ENCODE measurements around the gene POLR2C.

POLR2C gene

DNA sequence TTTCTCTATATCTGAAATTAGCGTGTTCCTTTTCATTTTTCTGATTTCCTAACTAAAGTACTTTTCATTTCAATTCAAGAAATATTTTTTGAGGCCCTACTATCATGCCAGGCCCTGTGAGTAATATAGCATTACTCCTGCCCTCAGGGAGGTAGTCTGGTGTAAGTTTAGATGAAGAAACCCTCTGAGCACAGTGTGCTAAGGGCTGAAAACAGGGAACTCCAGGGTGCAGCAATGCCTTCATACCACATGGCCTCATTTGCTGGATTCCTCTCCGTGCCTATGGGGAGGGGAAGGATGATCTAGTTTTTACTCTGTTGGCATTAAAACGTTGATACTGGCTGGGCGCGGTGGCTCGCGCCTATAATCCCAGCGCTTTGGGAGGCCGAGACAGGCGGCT, 10.5 kb upstream of the POLR2C start:
- DNase-seq, result no peak

DNA sequence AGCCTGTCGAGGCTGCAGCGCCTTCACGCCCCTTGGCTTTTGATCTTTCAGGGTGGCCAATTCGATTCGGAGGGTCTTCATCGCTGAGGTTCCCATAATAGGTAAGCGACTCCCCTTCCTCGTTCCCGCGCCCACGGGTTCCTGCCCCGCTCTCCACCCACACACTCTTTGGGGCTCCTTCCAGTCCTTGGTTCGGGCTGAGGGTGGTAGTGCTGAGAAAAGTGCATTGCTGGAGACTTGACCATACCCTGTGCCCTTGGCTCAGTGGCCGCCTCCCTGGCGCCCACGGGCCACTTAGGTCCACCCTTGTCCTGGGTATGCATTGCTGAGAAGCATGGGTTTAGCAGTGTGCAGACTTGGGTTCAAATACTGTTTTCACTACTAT, 491 bp downstream of the POLR2C start:
- no peak for DNase-seq

DNA sequence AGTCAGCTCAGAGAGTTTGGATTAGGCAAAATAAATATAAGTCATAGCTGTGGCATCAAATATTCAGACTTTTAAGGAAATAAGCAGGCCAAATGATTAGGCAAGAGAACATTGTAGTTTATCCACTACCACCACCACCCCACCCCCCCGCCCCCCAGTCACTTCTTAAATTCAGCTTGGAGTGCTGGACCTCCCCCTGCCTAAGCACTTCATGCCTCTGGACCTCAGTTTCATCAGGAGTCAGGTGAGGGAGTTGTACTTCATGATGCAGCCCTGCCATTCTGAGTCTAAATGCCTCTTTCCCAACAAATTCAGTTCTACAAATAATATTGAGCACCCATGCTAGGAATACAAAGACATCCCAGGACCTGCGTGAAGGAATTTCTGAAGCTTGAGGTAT, 2.0 kb downstream of the POLR2C start:
- DNase-seq, result no peak

DNA sequence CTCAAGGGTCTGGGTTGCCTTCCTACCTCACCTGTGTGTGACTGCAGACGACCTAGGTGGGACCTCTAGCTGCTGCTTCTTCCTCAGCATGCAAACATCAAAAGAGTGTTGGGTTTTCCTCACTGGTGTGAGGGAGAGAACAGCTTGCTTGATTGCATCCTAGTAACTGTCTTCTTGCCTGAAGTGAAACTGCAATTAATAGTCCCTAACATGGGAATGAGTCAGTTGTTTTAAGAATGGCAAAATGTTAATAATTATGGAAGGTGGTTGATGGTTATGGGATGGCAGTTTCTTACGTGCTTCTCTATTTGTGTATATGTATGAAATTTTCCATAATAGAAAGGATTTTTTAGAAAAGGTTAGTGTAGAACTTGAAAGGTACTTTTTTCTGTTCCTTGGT, 5.9 kb downstream of the POLR2C start:
- DNase-seq, result no peak

DNA sequence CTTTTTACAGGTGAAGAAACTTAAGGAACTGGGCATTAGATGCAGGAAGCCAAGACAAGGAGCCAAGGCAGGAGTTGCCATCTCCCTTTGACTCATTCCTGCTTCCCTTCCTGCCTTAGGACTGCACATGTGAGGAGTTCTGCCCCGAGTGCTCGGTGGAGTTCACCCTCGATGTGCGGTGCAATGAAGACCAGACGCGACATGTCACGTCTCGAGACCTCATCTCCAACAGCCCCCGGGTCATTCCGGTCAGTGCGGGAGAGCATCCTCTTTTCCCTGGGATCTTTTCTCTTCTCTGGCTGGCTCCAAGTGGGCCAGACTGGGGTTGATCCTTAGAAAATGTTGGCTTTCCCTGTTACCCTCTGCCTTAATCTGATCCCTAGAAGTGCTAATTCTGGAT, 6.6 kb downstream of the POLR2C start:
- no peak for DNase-seq

DNA sequence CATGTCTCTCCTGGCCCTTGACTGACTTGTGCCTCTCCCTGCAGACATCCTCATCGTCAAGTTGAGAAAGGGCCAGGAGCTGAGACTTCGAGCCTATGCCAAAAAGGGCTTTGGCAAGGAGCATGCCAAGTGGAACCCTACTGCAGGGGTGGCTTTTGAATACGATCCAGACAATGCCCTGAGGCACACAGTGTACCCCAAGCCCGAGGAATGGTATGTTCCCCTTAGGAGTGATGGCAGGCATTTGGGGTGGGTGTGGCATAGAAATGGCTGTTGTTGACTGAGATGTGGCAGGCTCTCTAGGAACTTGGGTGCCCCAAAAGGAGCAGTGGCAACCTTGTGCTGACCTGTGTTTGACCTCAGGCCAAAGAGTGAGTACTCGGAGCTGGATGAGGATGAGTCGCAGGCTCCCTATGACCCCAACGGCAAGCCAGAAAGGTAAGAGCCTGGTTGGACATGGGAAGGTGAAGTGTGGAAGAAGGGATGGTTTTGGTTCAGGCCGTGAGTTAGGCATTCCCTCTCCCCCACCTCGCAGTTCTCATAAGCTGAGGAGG, 7.5 kb downstream of the POLR2C start:
- DNase-seq, result no peak

DNA sequence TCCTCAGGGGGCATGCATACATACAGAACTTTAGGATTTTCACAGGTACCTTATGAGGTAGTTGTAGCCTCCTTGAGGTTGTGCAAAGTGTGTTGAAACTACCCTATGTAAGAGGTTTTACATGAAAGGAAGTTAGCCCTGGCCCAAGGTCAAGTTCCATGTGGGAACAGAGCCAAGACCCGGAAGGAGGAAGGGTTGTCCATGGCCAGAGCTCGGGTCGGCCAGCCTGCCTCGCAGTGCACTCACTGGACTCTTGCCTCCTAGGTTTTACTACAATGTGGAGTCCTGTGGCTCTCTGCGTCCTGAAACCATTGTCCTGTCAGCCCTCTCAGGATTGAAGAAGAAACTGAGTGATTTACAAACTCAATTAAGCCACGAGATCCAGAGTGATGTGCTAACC, 8.2 kb downstream of the POLR2C start:
- DNase-seq, result no peak

DNA sequence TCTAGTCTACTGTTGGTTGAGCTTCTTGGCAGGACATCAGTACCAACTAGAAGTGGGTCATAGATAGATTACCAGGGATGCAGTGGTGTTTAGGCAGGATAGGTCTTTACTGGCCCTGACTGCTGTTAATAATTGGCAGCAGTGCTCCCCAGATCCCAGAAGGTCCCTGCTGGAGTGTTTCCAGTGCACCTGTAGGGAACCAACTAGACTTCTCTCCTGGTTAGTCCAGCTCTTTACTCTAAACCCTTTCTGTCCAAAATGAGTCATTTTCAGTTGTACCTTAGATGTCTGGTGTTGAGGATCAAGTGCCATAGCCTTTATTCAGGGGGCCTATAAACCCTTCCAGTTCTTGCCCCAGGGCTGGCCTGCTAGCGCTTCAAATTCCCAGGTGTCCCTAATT, 8.7 kb downstream of the POLR2C start:
- DNase-seq, result no peak

DNA sequence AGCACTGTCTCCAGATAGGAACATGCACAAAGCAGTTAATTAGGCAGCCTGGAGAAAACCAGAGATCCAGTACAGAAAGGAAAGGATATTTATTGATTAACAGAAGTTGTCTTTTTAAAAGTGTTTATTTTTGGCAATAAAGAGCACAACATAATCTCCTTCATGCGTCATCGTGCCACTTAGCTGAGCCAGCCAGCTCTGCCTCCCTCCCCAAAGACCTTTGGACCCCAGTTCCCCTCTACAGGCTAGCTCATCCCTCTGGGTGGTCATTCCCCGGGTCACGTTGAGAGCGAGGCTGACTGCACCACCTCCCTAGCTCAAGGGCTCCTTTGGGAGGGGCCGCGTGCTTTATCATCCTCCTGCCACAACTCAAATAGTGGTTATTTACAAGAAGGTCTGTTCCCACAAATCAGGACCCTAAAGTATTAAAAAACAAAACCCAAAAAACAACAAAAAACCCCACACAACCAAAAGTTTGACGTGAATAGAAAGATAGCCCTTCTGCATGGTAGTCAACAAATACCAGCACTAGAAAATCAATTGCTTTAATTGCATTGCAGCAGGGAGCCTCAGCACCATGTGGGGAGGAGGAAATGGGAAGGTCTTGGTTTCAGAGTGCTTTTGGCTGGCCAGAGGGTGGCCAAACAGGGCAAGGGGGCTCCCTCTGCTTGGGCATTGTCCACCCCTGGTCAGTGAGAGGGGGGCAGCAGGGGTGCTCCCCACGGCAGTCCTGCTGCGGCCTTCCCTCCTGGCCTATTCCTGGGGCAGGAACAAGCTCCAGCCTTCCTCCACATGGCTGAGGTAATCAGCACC, 9.6 kb downstream of the POLR2C start:
- DNase-seq, result no peak

DNA sequence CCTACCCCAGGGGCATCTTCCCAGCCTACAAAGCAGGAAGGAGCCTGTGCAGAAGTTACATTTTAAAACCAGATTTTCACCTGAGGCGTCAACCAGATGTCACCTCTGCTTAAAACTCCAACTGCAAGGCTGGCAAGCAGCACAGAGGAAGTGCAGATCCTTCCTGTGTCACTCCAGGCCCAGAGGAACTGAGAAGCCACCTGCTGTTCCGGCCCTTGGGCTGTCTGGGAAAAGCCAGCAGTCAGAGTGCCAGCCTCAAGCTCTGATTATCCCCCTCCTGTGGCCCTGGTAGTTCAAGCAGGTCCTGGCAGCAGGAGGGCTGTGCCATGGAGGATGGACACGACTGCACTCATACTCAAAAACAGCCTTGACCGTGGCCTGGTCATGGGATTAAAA, 10.2 kb downstream of the POLR2C start:
- DNase-seq, result no peak

DNA sequence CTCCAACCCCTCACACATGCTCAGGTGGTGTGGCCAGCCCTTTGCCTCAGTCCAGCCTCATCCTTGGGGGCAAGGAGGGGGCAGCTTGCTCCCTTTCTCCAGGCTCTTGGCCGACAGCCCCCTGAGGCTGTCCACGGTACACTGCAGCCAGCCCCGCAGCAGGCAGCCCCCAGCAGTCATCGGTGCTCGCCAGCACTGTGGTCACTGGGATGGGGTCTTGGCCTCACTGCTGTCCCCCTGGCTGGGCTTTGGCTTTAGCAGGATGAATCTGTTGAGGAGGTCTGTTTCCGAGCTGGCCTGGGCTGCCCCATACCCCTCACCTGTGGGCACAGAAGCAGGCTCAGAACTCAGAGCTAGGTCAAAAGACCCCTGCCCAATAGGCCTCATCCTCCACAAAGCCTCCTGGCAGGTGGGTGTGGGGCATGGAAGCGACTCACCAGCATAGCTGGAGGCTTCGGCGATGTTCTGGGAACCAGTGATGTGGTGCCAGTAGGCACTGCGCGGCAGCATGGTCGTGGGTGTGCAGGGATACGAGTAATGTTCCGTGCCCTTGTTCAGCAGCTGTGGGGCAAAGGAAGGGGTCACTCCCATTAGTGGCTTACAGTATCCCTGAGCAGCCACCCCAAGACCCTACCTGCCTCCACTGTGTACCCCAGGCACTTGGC, 10.8 kb downstream of the POLR2C start:
- DNase-seq, result no peak

DNA sequence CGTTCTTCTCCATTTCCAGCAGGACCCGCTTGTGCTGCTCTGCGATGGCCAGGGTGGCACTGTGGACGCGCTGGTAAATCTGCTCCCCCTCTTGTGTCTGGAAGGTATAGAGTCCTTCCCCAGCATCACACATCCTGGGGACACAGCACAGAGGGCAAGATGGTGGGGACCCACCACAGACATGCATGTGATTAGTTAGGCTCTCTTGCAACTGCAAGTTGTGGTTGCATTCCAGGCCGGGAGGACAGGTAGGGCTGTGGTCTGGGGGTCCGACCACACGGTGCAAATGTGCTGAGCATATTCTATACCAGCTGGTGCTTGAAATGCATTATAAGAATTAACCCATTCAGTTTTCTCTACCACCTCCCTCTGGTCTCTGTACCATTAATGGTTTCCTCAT, 11.4 kb downstream of the POLR2C start:
- DNase-seq, result no peak

DNA sequence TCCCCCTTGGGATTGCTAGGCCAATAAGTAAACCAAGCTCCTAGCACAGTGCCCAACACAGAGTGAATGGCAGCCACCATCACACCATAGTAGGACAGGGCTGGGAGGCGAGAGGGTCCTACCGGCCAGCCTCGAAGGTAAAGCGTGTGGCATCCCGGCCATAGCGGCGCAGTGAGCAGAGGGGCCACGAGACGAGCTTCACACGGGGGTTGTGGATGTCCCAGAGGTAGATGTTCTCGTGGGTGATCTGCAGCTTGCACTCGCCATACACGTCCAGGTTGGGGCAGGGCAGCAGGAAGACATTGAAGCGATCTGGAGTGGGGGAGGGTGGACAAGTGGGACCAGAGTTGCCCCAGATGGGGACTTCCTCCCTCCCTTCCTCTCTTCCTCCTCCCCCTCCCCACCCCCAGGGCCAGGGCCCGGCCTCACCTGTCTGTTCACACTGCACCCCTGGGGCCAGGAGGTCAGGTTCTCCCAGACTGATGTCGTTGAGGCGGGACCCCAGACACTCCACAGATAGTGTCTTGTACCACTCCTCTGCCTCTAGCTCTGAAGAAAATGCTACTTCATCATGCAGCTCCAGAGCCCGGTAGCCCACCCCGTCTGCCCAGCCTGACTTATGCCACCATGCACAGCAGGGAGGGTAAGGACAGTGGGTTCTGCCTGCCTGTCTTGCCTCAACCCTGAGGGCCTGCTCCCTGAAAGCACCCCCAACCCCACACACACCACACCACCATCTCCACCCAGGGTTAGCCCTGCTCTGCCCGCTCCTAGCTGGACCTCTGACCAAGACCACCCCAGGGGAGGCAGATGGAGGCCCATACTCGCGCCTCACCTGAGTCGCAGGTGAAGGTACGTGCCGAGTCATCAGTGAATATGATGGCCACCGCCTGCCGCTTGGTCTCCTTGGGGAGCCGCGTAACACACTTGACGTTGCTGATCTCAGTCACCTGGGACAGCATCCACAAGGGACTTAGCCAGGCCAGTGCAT, 12.5 kb downstream of the POLR2C start:
- DNase-seq, result no peak

DNA sequence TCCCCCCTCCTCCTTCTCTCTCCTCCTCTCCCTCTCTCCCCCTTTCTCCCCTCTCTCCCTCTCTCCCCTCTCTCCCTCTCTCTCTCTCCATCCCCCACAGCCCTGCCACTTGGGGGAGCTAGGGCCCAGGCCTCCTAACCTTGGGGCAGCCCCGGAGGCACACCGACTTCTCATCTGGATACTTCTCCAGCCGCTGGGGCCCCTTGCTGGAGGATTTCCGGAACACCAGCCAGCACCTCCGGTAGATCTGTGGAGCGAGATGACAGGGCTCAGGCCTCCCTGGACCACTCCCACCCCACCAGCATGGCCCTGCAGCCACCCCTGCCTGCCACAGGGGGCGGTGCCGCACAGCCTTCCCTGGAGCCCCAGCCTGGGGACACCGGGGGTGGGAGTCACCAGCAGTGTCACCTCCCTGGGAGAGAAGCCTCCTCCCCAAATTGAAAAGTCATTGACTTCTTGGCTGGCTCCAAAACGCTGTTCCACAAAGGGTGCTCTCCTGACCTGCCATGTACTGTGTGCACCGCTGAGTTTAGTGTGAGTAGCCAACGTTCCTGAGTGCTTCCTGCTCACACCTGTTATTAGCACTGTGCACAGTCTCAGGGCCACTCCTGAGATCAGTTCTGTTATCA, 13.3 kb downstream of the POLR2C start:
- no peak for DNase-seq

DNA sequence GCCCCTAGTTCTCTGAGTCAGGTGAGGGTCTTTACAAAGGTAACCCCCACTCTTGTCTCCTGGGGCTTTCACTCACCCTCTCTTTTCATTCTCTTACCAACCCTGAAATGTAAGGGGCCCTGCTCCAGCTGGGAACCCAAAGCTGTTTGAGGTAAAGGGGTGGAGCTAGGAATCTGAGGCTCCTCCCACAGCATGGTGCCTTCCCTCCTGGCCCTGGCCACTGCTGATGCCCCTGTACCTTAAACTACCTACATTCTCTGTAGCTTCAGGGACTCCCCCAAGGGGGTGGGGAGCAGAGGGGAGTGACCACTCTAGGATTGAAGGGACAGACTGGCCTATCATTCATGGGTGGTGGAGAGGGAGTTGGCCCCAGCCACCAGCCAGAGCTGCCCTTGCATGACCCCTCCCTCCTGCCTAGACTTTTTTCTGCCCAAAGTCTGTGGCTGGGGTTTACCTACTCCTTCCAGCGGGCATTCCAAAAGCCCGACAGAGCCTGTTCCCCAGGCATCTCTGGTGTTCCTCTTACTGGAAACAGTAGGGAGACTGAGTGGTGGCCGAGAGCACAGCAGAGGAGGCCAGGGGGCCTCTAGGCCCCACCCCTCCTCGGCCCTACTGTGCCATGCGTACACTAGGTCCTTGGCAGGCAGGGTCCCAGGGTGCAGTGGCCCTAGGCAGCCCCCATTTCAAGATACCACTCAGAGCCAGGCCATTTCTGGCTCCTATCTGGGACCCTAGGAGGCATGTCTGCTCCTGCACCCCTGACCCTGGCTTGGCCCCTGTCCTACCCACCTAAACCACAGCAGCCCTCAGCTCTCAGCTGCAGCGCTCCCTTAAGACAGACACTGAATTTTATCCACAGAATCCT, 14.3 kb downstream of the POLR2C start:
- no peak for DNase-seq

DNA sequence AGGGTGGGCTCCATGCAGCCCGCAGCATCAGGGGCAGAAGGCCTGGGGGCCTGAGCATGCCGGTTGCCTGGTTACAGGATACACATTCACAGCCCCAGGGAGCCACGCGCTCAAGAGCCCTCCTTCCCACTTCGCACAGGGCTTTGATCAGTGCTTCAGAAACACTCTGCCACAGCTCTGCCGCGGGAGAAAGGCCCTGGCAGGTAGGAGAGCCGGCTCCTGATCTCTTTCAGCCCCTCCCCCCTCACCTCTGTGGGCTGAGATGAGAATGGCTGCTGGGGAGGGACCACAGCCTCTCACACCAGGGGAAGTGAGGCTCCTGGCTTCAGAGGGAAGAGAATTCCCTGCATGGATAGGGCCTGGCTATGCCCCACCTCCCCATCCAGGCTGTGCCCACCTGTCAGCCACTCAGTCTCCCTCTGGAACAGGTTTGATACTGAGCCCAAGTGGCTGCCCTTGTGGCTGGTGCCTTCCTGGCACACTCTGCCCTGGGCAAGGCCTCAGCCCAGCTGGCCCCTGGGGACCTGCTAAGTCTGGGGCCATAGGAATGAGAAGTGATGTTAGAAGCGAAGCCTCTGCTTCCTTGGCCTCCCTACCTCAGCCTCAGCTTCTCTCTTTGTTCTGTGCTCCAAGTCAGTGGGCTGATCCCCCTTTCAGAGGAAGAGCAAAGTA, 15.2 kb downstream of the POLR2C start:
- DNase-seq, result no peak

DNA sequence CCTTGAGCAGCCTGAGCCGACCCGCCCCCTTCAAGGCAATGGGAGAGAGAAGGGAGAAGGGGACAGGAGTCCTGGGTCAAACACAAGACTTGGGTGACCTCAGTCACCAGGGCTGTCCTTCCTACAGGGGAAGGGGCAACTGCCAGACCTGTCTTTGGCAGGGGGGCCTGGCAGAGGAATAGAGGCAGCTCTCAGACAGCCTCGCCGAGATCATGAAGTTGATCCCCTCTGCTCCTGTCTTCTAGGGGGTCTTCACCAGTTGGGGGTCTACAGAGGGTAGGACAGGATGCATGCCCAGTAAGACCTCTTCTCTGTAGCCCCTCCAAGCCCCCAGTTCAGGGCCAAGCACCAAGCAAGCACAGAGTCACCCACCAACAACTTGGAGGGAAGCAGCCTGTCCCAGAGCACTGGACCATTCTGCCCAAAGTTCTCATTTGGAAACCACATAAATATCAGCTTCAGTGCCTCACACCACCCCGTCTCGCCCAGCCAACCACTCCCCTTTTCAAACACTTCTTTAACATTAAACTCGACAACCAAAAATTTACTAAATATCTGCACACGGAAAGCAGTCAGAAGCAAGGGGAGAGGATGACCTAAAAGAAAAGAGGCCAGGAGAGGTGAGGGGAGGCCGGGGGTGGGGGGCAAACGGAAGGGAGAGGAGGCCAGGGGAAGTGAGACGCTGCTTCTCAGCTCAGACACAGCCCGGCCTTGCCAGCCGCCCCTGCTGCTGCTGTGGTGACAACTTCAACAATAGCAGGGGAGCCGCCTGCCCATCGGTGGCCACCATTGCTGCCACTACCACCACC, 16.1 kb downstream of the POLR2C start:
- no peak for DNase-seq

DNA sequence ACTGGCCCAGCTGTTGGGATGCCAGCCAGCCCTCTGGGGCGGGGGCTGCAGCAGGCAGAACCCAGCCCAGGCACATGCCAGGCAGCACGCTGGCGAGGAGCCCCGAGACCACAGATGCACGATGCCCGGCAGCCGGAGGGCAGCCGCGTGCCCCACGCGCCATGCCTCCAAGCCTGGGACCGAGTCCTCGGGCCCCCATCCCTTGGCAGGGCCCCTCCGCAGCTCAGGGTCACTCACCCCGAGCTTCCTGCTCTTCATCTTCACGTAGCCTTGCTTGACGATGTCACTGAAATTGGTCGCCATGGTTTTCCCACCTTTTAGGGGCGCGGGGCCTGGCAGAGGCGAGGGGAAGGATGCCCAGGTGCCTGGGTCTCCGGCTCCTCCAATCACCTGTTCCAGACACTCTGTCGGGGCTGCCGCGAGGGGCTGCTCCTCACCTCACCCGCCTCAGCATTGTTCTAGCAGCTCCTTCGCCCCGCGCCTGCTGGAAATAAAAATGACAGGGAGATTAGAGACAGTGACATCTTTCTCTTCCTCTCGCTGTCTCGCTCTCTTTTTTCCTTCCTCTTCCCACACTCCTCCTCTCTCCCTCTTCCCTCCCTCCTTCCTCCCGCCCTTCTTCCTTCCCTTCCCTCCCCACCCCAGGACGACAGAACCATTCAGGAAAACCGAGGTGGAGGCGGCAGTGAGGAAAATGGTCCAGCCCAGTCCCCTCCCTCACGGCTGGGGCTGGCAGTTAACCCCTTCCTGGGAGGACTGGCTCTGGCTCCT, 16.9 kb downstream of the POLR2C start:
- DNase-seq, result no peak

DNA sequence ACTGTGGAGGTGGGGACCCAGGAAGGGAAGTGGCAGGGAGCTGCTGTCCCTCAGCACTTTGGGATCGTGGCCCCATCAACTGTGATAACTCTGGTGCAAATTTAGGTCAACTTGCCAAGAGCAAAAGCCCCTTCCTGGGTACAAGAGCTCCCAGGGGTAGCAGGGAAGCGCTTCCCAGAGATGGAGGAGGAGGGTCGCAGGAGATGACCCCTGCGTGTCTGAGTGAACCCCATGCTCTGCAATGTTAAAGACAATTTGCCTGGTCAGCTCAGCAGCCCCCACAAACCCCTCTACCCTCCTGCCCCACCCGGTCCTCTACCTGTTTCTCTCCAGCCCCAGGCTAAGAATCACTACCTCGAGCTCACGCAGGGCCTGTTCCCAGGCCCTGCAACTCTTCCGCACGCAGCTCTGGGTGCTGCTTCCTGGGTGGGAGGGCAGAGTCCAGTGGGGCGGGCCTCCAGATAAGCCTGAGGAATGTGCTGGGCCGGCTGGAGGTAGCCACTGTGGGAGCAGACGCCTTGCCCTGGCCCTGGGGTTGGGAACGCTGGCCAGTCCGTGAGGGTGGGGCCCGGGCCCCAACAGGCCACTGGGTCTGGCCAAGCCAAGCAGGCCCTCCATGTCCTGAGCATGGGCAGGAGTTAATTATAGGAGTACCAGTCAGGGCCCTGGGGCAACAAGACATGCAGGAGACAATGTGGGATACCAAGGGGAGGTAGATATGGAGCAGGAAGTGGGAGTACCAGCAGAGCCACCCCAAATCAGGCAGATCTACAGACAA, 17.7 kb downstream of the POLR2C start:
- DNase-seq, result no peak
